ENCODE results near the gene GPR3. TPM values are rescaled to one million over a fixed set of nuclear protein-coding genes. Genes with fewer than 3 reads are reported as not detected.

GPR3 gene
- total and polyA plus RNA-seq, 2 donors (not counting 3 experiments of a cell fraction or from before 2014, with no cell fraction given): 1.8 TPM

- ChIA-PET CTCF (interaction anchor here (0.6 to 5.5 kb wide), 13 partner anchors 7 to 247 kb away, joined by 3 to 54 read pairs (median 10); partner anchors contain the start of genes GPR3 and MAP3K6), POLR2A (interaction anchor here (0.6 kb wide), 1 partner anchor 356 kb away, joined by 4 read pairs; no protein-coding TSS in a partner anchor)
- DNase-seq (ENCODE audit: low read depth, low spot score) (no peak), FAIRE-seq (no peak)
- Histone ChIP-seq H4K20me1 (replicated peaks; ENCODE audit: control insufficient read depth, extremely low read depth, insufficient read depth, low read length) (no peaks in the 10 kb centered on the region), H3K27me3 (ENCODE audit: control insufficient read depth in 2 of 2, insufficient read depth in 2 of 2, low read length in 2 of 2) (no peaks in the 10 kb centered on the region), H3K27ac (ENCODE audit: insufficient read depth, low read depth, low read length) (no peak overlapping the region), H3K9me3 (replicated peaks; ENCODE audit: control insufficient read depth, insufficient read depth, low read length) (no peaks in the 10 kb centered on the region), H3K79me2 (ENCODE audit: control insufficient read depth, insufficient read depth, low read length) (no peaks in the 10 kb centered on the region), H3K9ac (replicated peaks; ENCODE audit: extremely low read depth, insufficient read depth, low read length) (no peak overlapping the region), H3K36me3 (ENCODE audit: control insufficient read depth in 2 of 2, extremely low read depth in 1 of 2, insufficient read depth in 2 of 2, low read length in 2 of 2) (peaks cover 0 to 4% of the 10 kb centered on the region in 2 experiments), H2AFZ (ENCODE audit: low read depth, low read length) (no peak overlapping the region), H3K4me2 (ENCODE audit: insufficient read depth, low read length) (no peak overlapping the region), H3K4me3 (replicated peaks in 1 of 3; ENCODE audit: insufficient read depth in 1 of 3, low read depth in 1 of 3, low read length in 3 of 3) (no peak overlapping the region), H3K4me1 (ENCODE audit: control insufficient read depth, extremely low read depth, insufficient read depth, low read length) (no peaks in the 10 kb centered on the region), H3K9me1 (replicated peaks; ENCODE audit: control insufficient read depth, extremely low read depth, insufficient read depth, low read length) (no peaks in the 10 kb centered on the region)
- TF ChIP-seq EZH2 (IDR thresholded peaks at IDR 0.05; ENCODE audit: borderline replicate concordance, low read depth, low read length, severe bottlenecking) (no peak), GATA2 (IDR thresholded peaks at IDR 0.05; ENCODE audit: insufficient read depth, insufficient read length, low read depth, low read length) (no peak), POLR2A (IDR thresholded peaks at IDR 0.05; ENCODE audit: low read depth, low read length) (no peak), MYC (IDR thresholded peaks at IDR 0.05; ENCODE audit: low read depth, low read length) (no peak), JUN (IDR thresholded peaks at IDR 0.05; ENCODE audit: borderline replicate concordance, insufficient read depth, insufficient read length, low read depth) (no peak), POLR2AphosphoS5 (IDR thresholded peaks at IDR 0.05; ENCODE audit: insufficient read depth, low read depth, low read length) (no peak), FOS (IDR thresholded peaks at IDR 0.05; ENCODE audit: borderline replicate concordance, insufficient read depth, low read length) (no peak), MAX (IDR thresholded peaks at IDR 0.05; ENCODE audit: insufficient read depth, insufficient read length) (no peak), CTCF (IDR thresholded peaks at IDR 0.05; ENCODE audit: extremely low read depth in 1 of 2, insufficient read depth in 1 of 2, low read depth in 1 of 2, low read length in 2 of 2) (no peak)
- dilution Hi-C loops (cut with MboI; ENCODE audit: extremely low pct_ligation_motif_present, low sequenced_read_pairs) (no loop called here), intact Hi-C loops (cut with micrococcal nuclease) (no loop called here)
- no TSS peak for BruUV-seq (replicated peaks)
Observed at GRCh38 chr1:27358928-27359313, 33.5 kb upstream of the GPR3 start.
